ENCODE results near the gene MRGPRD.

Gene MRGPRD

DNA sequence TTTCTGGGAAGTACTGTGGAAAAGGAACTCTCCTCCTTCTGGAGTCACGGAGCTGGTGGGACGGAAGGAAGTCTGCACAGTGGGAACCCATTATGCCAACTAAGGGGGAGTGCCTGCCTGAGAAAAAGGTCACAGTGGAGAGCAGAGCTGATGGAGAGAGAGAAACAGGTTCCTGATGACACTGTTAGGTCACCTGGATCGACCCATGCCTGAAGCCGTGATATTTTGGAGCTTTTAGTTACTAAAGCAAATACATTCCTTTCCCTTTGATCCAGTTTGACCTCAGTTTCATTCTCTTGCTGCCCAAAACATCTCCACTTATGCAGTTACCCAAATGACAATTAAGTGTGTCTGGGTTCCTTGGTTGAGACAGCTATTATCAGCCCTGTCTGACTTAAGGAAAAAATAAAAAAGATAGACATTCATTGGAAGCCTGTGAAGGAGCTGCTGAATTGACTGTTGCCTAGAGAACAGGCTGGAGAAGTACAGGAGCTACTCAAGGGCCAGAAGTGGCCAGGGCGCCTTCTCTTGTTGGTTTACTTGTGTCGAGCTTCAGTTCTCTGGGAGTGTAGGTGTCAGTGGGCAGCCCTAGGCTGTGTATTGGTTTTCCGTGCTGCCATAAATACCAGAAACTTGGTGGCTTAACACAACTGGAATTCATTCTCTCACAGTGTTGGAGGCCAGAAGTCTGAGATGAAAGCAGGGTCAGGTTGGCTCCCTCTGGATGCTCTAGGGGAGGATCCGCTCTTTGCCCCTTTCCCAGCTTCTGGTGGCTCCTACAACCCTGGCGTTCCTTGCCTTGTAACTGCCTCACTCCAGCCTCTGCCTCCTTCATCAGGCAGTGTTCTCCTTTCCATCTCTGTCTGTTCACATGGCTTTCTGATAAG lies 13.6 kb downstream of the MRGPRD start:
- no peak for TF ChIP-seq CTCF (IDR thresholded peaks at IDR 0.05; ENCODE audit: borderline replicate concordance, insufficient read depth, low read depth, low read length)
- no peak overlapping the region for H3K4me3 ChIP-seq (ENCODE audit: low read depth, low read length)

GRCh38 chr11:68965901-68966853 lies 14.6 kb downstream of the MRGPRD start:
- no peak for TF ChIP-seq CTCF (IDR thresholded peaks at IDR 0.05; ENCODE audit: borderline replicate concordance, insufficient read depth, low read depth, low read length)
- no peak overlapping the region for H3K4me3 ChIP-seq (ENCODE audit: low read depth, low read length)

DNA sequence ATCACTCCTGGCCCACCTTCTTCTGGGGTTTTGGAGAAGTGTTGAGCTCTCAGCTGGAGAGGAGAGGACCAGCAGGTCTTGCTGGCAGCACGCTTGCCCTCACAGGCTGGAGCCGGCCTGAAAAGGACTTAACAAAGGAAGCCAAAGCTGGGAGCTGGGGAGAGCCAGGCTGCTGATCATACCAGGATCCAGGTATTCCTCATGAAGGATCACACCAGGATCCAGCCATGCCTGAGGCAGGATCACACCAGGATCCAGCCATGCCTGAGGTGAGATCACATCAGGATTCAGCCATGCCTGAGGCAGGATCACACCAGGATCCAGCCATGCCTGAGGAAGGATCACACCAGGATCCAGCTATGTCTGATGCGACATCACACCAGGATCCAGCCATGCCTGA lies 17.0 kb downstream of the MRGPRD start:
- no peak for TF ChIP-seq CTCF (IDR thresholded peaks at IDR 0.05; ENCODE audit: borderline replicate concordance, insufficient read depth, low read depth, low read length)
- no peak overlapping the region for H3K4me3 ChIP-seq (ENCODE audit: low read depth, low read length)

GRCh38 chr11:68962527-68963250 lies 18.1 kb downstream of the MRGPRD start:
- H3K4me3 ChIP-seq (ENCODE audit: low read depth, low read length) = no peak overlapping the region
- no peak for TF ChIP-seq CTCF (IDR thresholded peaks at IDR 0.05; ENCODE audit: borderline replicate concordance, insufficient read depth, low read depth, low read length)

DNA sequence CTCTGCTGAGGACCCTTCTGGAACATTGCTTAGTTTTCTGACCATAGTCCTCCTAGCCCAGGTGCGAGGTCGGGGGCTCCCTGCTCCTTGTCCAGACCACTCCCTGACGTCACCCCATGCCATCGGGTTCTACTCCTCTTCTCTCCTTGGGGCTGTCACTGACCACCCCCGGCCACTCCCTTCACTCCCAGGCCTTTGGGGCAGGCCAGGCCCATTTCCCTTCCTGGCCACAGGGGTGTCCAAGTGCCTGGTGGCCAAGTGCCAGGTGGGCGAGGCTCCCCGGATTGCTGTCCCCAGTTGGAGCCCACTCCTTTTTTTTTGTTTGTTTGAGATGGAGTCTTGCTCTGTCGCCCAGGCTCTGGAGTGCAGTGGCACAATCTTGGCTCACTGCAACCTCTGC lies 19.5 kb downstream of the MRGPRD start:
- no peak for TF ChIP-seq CTCF (IDR thresholded peaks at IDR 0.05; ENCODE audit: borderline replicate concordance, insufficient read depth, low read depth, low read length)
- no peak overlapping the region for H3K4me3 ChIP-seq (ENCODE audit: low read depth, low read length)

DNA sequence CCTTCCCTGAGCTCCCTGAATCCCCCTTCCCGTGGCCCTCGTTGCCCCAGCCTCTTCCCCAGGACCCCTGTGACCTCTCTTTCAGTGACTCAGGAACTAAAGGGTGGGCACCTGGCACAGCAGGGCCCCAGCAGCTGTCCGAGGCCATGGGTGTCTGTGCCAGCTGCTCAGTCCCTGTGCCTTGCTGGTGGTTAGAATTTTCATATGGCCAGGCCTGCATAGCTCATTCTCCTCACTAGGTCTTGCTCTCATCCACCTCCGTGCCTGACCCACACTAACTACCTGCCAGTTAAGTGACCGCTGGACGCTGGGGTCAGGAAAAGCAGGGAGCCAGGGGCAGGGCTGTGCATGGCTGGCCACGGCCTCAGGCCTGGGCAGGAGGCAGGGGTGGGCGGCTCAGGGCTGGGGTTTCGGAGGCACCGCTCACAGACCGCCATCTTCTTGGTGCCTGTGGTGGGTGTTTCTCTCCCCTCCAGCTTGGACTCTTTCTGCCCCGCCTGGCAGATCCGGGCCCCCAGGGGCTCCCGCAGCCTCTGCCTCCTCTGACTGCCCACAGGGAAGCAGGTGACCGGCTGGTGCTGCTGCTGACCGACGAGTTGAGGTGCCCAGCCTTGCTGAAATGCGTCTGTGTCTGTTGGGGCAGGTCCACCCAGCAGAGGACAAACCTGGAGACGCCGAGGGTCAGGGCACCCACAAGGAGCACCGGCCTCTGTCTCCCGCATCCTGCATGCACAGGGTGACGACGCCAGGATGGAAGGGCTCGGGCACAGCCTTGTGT lies 20.3 kb downstream of the MRGPRD start:
- no peak for TF ChIP-seq CTCF (IDR thresholded peaks at IDR 0.05; ENCODE audit: borderline replicate concordance, insufficient read depth, low read depth, low read length)
- no peak overlapping the region for H3K4me3 ChIP-seq (ENCODE audit: low read depth, low read length)
